K562 (cell line): ENCODE data around the gene MED22. TPM values are rescaled to one million over a fixed set of nuclear protein-coding genes. Genes with fewer than 3 reads are reported as not detected.

Experiments
- CREM ChIP-seq: IDR thresholded peaks from 2 replicates; pipeline ENCODE4 v1.6.1; 2014; ENCODE audit warnings: antibody characterized with exemption, low read depth
- EP400 ChIP-seq: fragments of 450-650 bp; IDR thresholded peaks from 2 replicates; pipeline ENCODE4 v1.6.1; 2017; ENCODE audit warnings: antibody characterized with exemption, mild to moderate bottlenecking, moderate library complexity
- HDAC3 ChIP-seq: fragments of 450-650 bp; IDR thresholded peaks from 2 replicates; pipeline ENCODE4 v1.6.1; 2018; ENCODE audit warnings: borderline replicate concordance, mild to moderate bottlenecking, moderate library complexity; ENCODE audit not compliant: partially characterized antibody
- HOXB6 ChIP-seq: fragments of 250-450 bp; sonication (Bioruptor Pico); IDR thresholded peaks from 2 replicates; pipeline ENCODE4 v1.5.1; 2022; ENCODE audit warnings: mild to moderate bottlenecking, borderline replicate concordance
- LARP7 ChIP-seq: fragments of 450-650 bp; IDR thresholded peaks from 2 replicates; pipeline ENCODE4 v1.6.1; 2016
- MEIS2 ChIP-seq: fragments of 450-650 bp; IDR thresholded peaks from 2 replicates; pipeline ENCODE4 v1.6.1; 2014; ENCODE audit warnings: mild to moderate bottlenecking; ENCODE audit not compliant: partially characterized antibody
- NCOA1 ChIP-seq: fragments of 450-650 bp; IDR thresholded peaks from 2 replicates; pipeline ENCODE4 v1.6.1; 2016; ENCODE audit warnings: low read depth
- POLR2G ChIP-seq: fragments of 200-400 bp; formaldehyde crosslinking; IDR thresholded peaks from 2 replicates; pipeline ENCODE4 v1.6.1; 2017; ENCODE audit warnings: low read depth, mild to moderate bottlenecking, antibody characterized with exemption, low read length, moderate library complexity
- RAD21 ChIP-seq, 2 experiments: fragments of 250-450 bp in 1 of 2; fragments of 450-650 bp in 1 of 2; sonication (Bioruptor Pico) in 1 of 2; formaldehyde crosslinking in 1 of 2; IDR thresholded peaks in 1 of 2; conservative IDR thresholded peaks in 1 of 2; 2 replicates each; pipeline versions ENCODE4 v1.4.0 to v1.8.0; 2020 to 2022; ENCODE audit warnings: mild to moderate bottlenecking in 2 of 2, moderate library complexity in 1 of 2
- RBM22 ChIP-seq: fragments of 200-400 bp; formaldehyde crosslinking; IDR thresholded peaks from 2 replicates; pipeline ENCODE4 v1.6.1; 2018; ENCODE audit warnings: low read length, low read depth; ENCODE audit not compliant: poor library complexity, severe bottlenecking
- SMC3 ChIP-seq: conservative IDR thresholded peaks from 2 replicates; pipeline ENCODE4 v1.6.1; 2011; ENCODE audit warnings: low read depth, low read length, improper control_type of control experiment; ENCODE audit not compliant: insufficient read depth
- ZC3H8 ChIP-seq: fragments of 450-650 bp; IDR thresholded peaks from 2 replicates; pipeline ENCODE4 v1.6.1; 2017
- ZFX ChIP-seq: sonication (generic); formaldehyde crosslinking; IDR thresholded peaks from 2 replicates; pipeline ENCODE4 v1.8.0; 2022; ENCODE audit warnings: mild to moderate bottlenecking, missing genetic modification reagents, moderate library complexity
- ZKSCAN1 ChIP-seq: fragments of 150-350 bp; IDR thresholded peaks from 2 replicates; pipeline ENCODE4 v1.6.1; 2016; ENCODE audit warnings: low read depth, low read length
- ZNF217 ChIP-seq: sonication (generic); formaldehyde crosslinking; IDR thresholded peaks from 2 replicates; pipeline ENCODE4 v1.8.0; 2022; ENCODE audit warnings: mild to moderate bottlenecking, missing genetic modification reagents
- polyA plus RNA-seq, 8 experiments: library from polyadenylated mRNA; depleted of rRNA in 4 of 8; stranded (reverse) in 5 of 8; unstranded in 3 of 8; fragments of >200 nt; fragmentation: Nextera tagmentation in 2 of 8; fragmentation: Illumina TruSeq in 1 of 8; extraction: Ambion mirVana in 2 of 8; extraction: Trizol in 1 of 8; gene quantifications; 2 replicates each; pipeline versions ENCODE4 v1.2.1 to v1.2.3, GENCODE V29; 2011 to 2014; ENCODE audit warnings: inconsistent platforms in 1 of 8, missing spikeins in 1 of 8
- total RNA-seq, 7 experiments: library from RNA; depleted of rRNA in 6 of 7; stranded (reverse); fragments of >200 nt in 6 of 7; fragmentation: Illumina TruSeq in 2 of 7; extraction: Trizol in 2 of 7; gene quantifications; 2 replicates each; pipeline versions ENCODE4 v1.2.1 to v1.2.3, GENCODE V29; 2011 to 2021; ENCODE audit warnings: low replicate concordance in 1 of 7
- TF ChIP-seq, protein P1 (sequence below): fragments of 200-800 bp; sonication (Bioruptor generic); IDR thresholded peaks from 2 replicates; pipeline ENCODE4 v1.6.1; 2017; ENCODE audit warnings: missing genetic modification characterization, missing compliant biosample characterization
- TF ChIP-seq, protein P2 (sequence below): fragments of 250-450 bp; sonication (Bioruptor Pico); IDR thresholded peaks from 2 replicates; pipeline ENCODE4 v1.4.0; 2020; ENCODE audit warnings: borderline replicate concordance
- TF ChIP-seq, protein P3 (sequence below), 3 experiments: fragments of 200-800 bp in 1 of 3; sonication (Bioruptor generic) in 1 of 3; sonication (generic) in 1 of 3; formaldehyde crosslinking in 1 of 3; IDR thresholded peaks; 2 replicates each; pipeline versions ENCODE4 v1.6.1 to v1.8.0; 2016 to 2022; ENCODE audit warnings: mild to moderate bottlenecking in 2 of 3, missing compliant biosample characterization in 2 of 3, missing genetic modification characterization in 2 of 3, missing genetic modification reagents in 1 of 3
- TF ChIP-seq, protein P4 (sequence below): sonication (generic); formaldehyde crosslinking; IDR thresholded peaks from 2 replicates; pipeline ENCODE4 v1.8.0; 2022; ENCODE audit warnings: missing genetic modification reagents, mild to moderate bottlenecking, moderate library complexity, borderline replicate concordance

MED22 gene
- total and polyA plus RNA-seq, 9 of the 15 experiments (the other 6 are each of a cell fraction or from before 2014, with no cell fraction given): 0.73 to 35.6 (median 22.3) TPM

DNA sequence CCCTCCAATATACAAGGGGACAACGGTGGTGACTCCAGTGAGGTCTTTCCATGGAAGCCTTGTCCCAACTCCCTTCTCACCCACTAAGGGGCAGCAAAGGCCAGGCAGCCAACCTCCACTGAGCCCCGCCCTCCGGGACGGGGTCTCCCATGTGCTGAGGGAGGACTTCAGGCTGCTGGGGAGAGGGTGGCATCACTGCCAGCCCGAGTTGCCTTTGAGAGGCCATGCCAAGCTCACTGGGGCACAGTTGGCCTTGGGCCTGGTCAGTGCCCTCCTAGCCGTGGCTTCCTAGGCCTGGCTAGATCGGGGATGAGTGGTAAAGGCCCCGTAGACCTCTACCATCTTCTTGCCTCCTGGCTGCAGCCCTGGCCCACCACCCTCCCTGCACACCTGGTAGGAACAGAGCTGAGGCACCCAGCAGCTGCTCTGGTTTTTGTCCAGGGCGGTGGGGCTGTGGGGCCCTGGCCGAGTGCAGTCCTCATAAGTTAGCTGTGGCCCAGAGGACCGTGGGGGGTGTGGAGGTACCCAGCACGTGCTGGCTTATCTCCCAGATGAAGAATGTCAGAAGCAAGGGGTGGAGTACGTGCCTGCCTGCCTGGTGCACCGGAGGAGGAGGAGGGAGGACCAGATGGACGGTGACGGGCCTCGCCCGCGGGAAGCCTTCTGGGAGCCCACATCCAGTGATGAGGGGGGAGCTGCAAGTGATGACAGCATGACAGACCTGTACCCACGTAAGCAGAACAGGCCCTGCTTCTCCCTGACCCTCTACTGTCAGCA, 11.7 kb upstream of the MED22 start (continued):
- TF ChIP-seq, protein P1, sequence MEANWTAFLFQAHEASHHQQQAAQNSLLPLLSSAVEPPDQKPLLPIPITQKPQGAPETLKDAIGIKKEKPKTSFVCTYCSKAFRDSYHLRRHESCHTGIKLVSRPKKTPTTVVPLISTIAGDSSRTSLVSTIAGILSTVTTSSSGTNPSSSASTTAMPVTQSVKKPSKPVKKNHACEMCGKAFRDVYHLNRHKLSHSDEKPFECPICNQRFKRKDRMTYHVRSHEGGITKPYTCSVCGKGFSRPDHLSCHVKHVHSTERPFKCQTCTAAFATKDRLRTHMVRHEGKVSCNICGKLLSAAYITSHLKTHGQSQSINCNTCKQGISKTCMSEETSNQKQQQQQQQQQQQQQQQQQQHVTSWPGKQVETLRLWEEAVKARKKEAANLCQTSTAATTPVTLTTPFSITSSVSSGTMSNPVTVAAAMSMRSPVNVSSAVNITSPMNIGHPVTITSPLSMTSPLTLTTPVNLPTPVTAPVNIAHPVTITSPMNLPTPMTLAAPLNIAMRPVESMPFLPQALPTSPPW (CRISPR knock-in tag): peak; percentile 35; the same call in 1 of the 2 replicates
- no peak for TF ChIP-seq HDAC3
- peak; percentile 72 for TF ChIP-seq SMC3
- 0 out of 2 replicates have a peak, but pooled peaks have one; percentile 18 for TF ChIP-seq CREM
- TF ChIP-seq MEIS2: peak; percentile 16
- no peak for TF ChIP-seq ZKSCAN1
- peak; percentile 51 to 76 for TF ChIP-seq RAD21 (CRISPR knock-in tag; conservative IDR thresholded peaks at IDR 0.05 in 1 of 2, IDR thresholded peaks at IDR 0.05 in 1 of 2)
- no peak for TF ChIP-seq LARP7
- TF ChIP-seq, protein P2, sequence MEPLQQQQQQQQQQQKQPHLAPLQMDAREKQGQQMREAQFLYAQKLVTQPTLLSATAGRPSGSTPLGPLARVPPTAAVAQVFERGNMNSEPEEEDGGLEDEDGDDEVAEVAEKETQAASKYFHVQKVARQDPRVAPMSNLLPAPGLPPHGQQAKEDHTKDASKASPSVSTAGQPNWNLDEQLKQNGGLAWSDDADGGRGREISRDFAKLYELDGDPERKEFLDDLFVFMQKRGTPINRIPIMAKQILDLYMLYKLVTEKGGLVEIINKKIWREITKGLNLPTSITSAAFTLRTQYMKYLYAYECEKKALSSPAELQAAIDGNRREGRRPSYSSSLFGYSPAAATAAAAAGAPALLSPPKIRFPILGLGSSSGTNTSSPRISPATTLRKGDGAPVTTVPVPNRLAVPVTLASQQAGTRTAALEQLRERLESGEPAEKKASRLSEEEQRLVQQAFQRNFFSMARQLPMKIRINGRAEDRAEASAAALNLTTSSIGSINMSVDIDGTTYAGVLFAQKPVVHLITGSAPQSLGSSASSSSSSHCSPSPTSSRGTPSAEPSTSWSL (CRISPR knock-in tag): no peak
- TF ChIP-seq NCOA1: no peak
- TF ChIP-seq ZFX (CRISPR knock-in tag): peak; percentile 37; the same call in 1 of the 2 replicates
- TF ChIP-seq, protein P3, sequence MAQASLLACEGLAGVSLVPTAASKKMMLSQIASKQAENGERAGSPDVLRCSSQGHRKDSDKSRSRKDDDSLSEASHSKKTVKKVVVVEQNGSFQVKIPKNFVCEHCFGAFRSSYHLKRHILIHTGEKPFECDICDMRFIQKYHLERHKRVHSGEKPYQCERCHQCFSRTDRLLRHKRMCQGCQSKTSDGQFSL (CRISPR knock-in tag; IDR thresholded peaks at IDR 0.05): peak; percentile 78
- TF ChIP-seq, protein P3 (tag; IDR thresholded peaks at IDR 0.05): peak in 1 of 2 experiments; percentile 49; a peak in 1 of 4 replicates
- TF ChIP-seq, protein P4, sequence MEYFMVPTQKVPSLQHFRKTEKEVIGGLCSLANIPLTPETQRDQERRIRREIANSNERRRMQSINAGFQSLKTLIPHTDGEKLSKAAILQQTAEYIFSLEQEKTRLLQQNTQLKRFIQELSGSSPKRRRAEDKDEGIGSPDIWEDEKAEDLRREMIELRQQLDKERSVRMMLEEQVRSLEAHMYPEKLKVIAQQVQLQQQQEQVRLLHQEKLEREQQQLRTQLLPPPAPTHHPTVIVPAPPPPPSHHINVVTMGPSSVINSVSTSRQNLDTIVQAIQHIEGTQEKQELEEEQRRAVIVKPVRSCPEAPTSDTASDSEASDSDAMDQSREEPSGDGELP (CRISPR knock-in tag): peak; percentile 28; the same call in 1 of the 2 replicates
- no peak for TF ChIP-seq ZC3H8
- TF ChIP-seq HOXB6 (CRISPR knock-in tag): no peak
- TF ChIP-seq RBM22: peak; percentile 71
- no peak for TF ChIP-seq EP400
- no peak for TF ChIP-seq ZNF217 (CRISPR knock-in tag)
- TF ChIP-seq POLR2G: peak; percentile 78
